Spleen (tissue), 7 donors: ENCODE measurements around the gene DNER.

Experiments
- POLR2A ChIP-seq, 3 donors: fragments of 450-650 bp; IDR thresholded peaks; one replicate each; pipeline ENCODE4 v1.5.1; 2017; ENCODE audit warnings: antibody characterized with exemption in 3 of 3, mild to moderate bottlenecking in 1 of 3
- TF ChIP-seq, protein P1 (sequence below), 11 experiments: fragments of 200-600 bp in 7 of 11; fragments of 450-650 bp in 4 of 11; sonication (generic) in 4 of 11; IDR thresholded peaks in 8 of 11; conservative IDR thresholded peaks in 3 of 11; 1 replicate in 7 of 11; 2 replicates in 4 of 11; pipeline versions ENCODE4 v1.4.0 to v1.8.0; 2016 to 2021; ENCODE audit warnings: antibody characterized with exemption in 11 of 11, inconsistent platforms in 4 of 11, mild to moderate bottlenecking in 1 of 11
- donor health status: DM: no; HTN: no; CAD: no; lungs with moderate emphysema.
- donor health status: DM: no; HTN: no; CAD: no.
- donor health status: DM: no; HTN: no; CAD: no.

DNA sequence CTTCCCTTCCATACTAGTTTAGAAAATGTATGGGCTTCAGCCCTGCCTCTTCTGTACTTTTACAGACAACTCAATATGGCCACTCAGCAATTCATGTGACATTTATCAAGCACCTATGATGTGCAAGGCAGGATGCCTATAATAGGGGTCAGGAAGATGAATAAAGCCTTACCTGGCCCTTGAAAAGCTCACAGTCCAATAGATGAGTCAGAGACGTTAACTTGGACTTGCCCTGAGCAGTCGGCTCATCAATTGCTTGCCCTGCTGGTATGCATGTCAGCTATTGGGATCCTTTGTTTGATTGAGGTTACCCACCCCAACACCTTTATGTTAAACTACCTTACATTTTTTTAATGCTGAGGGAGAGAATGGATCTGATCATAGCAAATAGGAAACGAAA lies 116.1 kb downstream of the DNER start:
- TF ChIP-seq, protein P1, sequence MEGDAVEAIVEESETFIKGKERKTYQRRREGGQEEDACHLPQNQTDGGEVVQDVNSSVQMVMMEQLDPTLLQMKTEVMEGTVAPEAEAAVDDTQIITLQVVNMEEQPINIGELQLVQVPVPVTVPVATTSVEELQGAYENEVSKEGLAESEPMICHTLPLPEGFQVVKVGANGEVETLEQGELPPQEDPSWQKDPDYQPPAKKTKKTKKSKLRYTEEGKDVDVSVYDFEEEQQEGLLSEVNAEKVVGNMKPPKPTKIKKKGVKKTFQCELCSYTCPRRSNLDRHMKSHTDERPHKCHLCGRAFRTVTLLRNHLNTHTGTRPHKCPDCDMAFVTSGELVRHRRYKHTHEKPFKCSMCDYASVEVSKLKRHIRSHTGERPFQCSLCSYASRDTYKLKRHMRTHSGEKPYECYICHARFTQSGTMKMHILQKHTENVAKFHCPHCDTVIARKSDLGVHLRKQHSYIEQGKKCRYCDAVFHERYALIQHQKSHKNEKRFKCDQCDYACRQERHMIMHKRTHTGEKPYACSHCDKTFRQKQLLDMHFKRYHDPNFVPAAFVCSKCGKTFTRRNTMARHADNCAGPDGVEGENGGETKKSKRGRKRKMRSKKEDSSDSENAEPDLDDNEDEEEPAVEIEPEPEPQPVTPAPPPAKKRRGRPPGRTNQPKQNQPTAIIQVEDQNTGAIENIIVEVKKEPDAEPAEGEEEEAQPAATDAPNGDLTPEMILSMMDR (IDR thresholded peaks at IDR 0.05 in 8 of 11, conservative IDR thresholded peaks at IDR 0.05 in 3 of 11), result no peak
- TF ChIP-seq POLR2A (IDR thresholded peaks at IDR 0.05), result no peak
